ENCODE data around the gene IGSF21.

GRCh38 chr1:18278946-18279345, 171.3 kb downstream of the IGSF21 start:
- TF ChIP-seq POLR2AphosphoS5 (IDR thresholded peaks at IDR 0.05) (no peak), CTCF (IDR thresholded peaks at IDR 0.05) (no peak)

Measured in prostate gland (tissue), 2 donors.